ENCODE data around the gene SLCO4A1. TPM values are rescaled to one million over a fixed set of nuclear protein-coding genes. Genes with fewer than 3 reads are reported as not detected.

The SLCO4A1 gene
- polyA plus RNA-seq, 1 donor (not counting 4 experiments of a cell fraction or from before 2014, with no cell fraction given) = 1.8 TPM

DNA sequence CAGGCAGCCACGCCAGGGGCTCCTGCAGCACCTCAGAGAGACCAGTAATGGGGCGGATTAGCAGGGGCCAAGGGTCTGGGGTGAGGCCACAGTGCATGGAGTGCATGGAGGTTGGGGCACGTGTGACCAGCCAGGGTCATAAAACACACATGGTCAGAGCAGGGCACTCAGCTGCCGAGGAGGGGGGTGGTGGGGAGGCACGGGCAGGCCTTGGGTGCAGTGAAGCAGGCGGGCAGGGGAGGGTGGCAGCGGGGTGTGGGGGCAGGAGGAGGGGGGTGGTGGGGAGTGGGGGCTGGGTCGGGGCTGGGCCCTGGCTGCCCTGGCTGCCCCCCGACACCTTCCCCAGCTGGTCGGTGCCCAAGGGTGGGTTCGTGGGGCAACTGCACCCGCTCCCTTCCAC is 42.7 kb downstream of the SLCO4A1 start:
- DNase-seq (ENCODE audit: low read depth, low spot score) (no peak), FAIRE-seq (no peak)
- Histone ChIP-seq H3K9me1 (ENCODE audit: control insufficient read depth, extremely low read depth, insufficient read depth, low read length) (no peaks in the 10 kb centered on the region), H3K27me3 (ENCODE audit: control insufficient read depth, extremely low read depth, insufficient read depth, low read length) (no peaks in the 10 kb centered on the region), H2AFZ (ENCODE audit: control insufficient read depth, low read length) (no peak overlapping the region), H3K36me3 (ENCODE audit: control insufficient read depth in 2 of 2, extremely low read depth in 1 of 2, insufficient read depth in 2 of 2, low read length in 2 of 2) (no peaks in the 10 kb centered on the region), H3K27ac (ENCODE audit: control insufficient read depth, insufficient read depth, low read length) (no peak overlapping the region), H3K9me3 (ENCODE audit: control insufficient read depth, low read depth, low read length) (no peaks in the 10 kb centered on the region), H3K4me3 (ENCODE audit: control insufficient read depth in 2 of 3, extremely low read depth in 1 of 3, insufficient read depth in 2 of 3, low read depth in 1 of 3, low read length in 3 of 3) (no peak overlapping the region), H3K4me1 (ENCODE audit: control insufficient read depth, extremely low read depth, insufficient read depth, low read length) (peaks cover 16% of the 10 kb centered on the region), H3K79me2 (ENCODE audit: control insufficient read depth, insufficient read depth, low read length) (no peaks in the 10 kb centered on the region), H4K20me1 (ENCODE audit: control insufficient read depth, extremely low read depth, insufficient read depth, low read length) (no peaks in the 10 kb centered on the region), H3K4me2 (ENCODE audit: control insufficient read depth, extremely low read depth, insufficient read depth, low read depth, low read length) (no peak overlapping the region), H3K9ac (ENCODE audit: control insufficient read depth, extremely low read depth, insufficient read depth, low read length) (no peak overlapping the region)
- dilution Hi-C loops (cut with MboI; ENCODE audit: extremely low pct_ligation_motif_present, low sequenced_read_pairs) = no loop called here
- TF ChIP-seq EZH2 (IDR thresholded peaks at IDR 0.05; ENCODE audit: low read length) = no peak
- TF ChIP-seq CTCF (optimal IDR thresholded peaks at IDR 0.05 in 1 of 3, IDR thresholded peaks at IDR 0.05 in 1 of 3, conservative IDR thresholded peaks at IDR 0.05 in 1 of 3; ENCODE audit: extremely low read depth in 1 of 3, insufficient read depth in 2 of 3, low read length in 3 of 3) = no peak

DNA sequence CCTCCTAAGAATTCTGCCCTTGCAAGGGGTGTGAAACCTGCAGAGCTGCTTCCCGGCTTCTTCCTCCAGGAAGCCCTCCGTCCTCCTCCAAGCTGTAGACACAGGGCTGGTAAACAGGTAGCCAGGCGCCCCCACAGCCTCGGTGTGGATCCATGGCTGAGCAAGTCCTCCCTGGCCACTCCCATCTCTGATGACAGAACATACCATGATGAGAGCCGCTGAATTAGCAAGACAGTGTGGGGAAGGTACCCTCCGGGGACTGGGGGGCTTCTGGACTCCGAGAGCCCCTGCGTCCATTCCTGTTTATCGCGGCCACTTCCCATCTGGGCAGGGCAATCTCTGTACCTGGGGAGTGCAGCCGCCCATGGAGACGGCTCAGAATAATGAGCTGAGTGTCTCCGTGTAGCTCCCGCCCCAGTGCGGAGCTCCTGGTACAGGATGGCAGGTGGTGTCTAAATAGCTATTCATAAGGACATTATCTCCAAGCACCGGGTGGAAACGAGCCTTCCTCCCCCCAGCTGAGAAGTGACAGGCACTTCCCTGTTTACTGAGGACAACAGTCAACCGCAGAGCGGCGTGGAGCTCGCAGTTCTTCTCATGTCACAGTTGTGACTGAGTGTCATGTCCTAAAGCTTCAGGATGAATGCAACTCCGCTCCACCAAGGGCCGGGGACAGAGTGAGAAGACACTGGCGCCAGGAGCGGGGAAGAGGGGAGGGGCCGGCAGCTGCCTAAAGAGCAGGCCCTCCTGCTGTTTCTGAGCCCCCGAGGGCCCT is 43.7 kb downstream of the SLCO4A1 start:
- H3K79me2 ChIP-seq (ENCODE audit: control insufficient read depth, insufficient read depth, low read length) = no peaks in the 10 kb centered on the region
- peaks cover 16% of the 10 kb centered on the region for H3K4me1 ChIP-seq (ENCODE audit: control insufficient read depth, extremely low read depth, insufficient read depth, low read length)
- H3K36me3 ChIP-seq (ENCODE audit: control insufficient read depth in 2 of 2, extremely low read depth in 1 of 2, insufficient read depth in 2 of 2, low read length in 2 of 2) = no peaks in the 10 kb centered on the region
- no peak overlapping the region for H3K9ac ChIP-seq (ENCODE audit: control insufficient read depth, extremely low read depth, insufficient read depth, low read length)
- no peak overlapping the region for H2AFZ ChIP-seq (ENCODE audit: control insufficient read depth, low read length)
- no peak overlapping the region for H3K4me2 ChIP-seq (ENCODE audit: control insufficient read depth, extremely low read depth, insufficient read depth, low read depth, low read length)
- FAIRE-seq (no peak), DNase-seq (ENCODE audit: low read depth, low spot score) (no peak)
- no peak for TF ChIP-seq CTCF (optimal IDR thresholded peaks at IDR 0.05 in 1 of 3, IDR thresholded peaks at IDR 0.05 in 1 of 3, conservative IDR thresholded peaks at IDR 0.05 in 1 of 3; ENCODE audit: extremely low read depth in 1 of 3, insufficient read depth in 2 of 3, low read length in 3 of 3)
- H3K9me1 ChIP-seq (ENCODE audit: control insufficient read depth, extremely low read depth, insufficient read depth, low read length) = no peaks in the 10 kb centered on the region
- no peaks in the 10 kb centered on the region for H3K27me3 ChIP-seq (ENCODE audit: control insufficient read depth, extremely low read depth, insufficient read depth, low read length)
- no peaks in the 10 kb centered on the region for H4K20me1 ChIP-seq (ENCODE audit: control insufficient read depth, extremely low read depth, insufficient read depth, low read length)
- no peaks in the 10 kb centered on the region for H3K9me3 ChIP-seq (ENCODE audit: control insufficient read depth, low read depth, low read length)
- no peak overlapping the region for H3K27ac ChIP-seq (ENCODE audit: control insufficient read depth, insufficient read depth, low read length)
- dilution Hi-C loops (cut with MboI; ENCODE audit: extremely low pct_ligation_motif_present, low sequenced_read_pairs) = no loop called here
- H3K4me3 ChIP-seq (ENCODE audit: control insufficient read depth in 2 of 3, extremely low read depth in 1 of 3, insufficient read depth in 2 of 3, low read depth in 1 of 3, low read length in 3 of 3) = no peak overlapping the region
